RPMI7951 (cell line): ENCODE measurements around the gene SFXN1. TPM values are rescaled to one million over a fixed set of nuclear protein-coding genes. Genes with fewer than 3 reads are reported as not detected.

ENCODE experiments used
- DNase-seq: peaks from one replicate; pipeline ENCODE4 v3.0.0-alpha.2; 2012; ENCODE audit warnings: low read depth
- total RNA-seq: library from RNA; depleted of rRNA; stranded (reverse); fragments of >200 nt; shearing (Covaris generic); gene quantifications from 2 replicates; pipeline ENCODE4 v1.2.3, GENCODE V29; 2014

The SFXN1 gene
- total RNA-seq, 1 experiment from 2014 or later: 103 TPM

GRCh38 chr5:175465282-175465681 lies 13.1 kb upstream of the SFXN1 start:
- no peak for DNase-seq

GRCh38 chr5:175466700-175467318 lies 11.6 kb upstream of the SFXN1 start:
- no peak for DNase-seq

- no peak for DNase-seq
Observed at GRCh38 chr5:175467983-175468690, 10.2 kb upstream of the SFXN1 start.

- DNase-seq: no peak
Observed at GRCh38 chr5:175468892-175469291, 9.5 kb upstream of the SFXN1 start.

GRCh38 chr5:175469916-175470315 lies 8.4 kb upstream of the SFXN1 start:
- no peak for DNase-seq

- DNase-seq: no peak
Observed at GRCh38 chr5:175470781-175471180, 7.6 kb upstream of the SFXN1 start.

- no peak for DNase-seq
Observed at GRCh38 chr5:175471196-175471595, 7.2 kb upstream of the SFXN1 start.

GRCh38 chr5:175471628-175472027 lies 6.7 kb upstream of the SFXN1 start:
- DNase-seq: no peak

- DNase-seq: no peak
Observed at GRCh38 chr5:175472378-175472777, 6.0 kb upstream of the SFXN1 start.

- DNase-seq: no peak
Observed at GRCh38 chr5:175475248-175475647, 3.1 kb upstream of the SFXN1 start.

- DNase-seq: no peak
Observed at GRCh38 chr5:175477440-175477839, 920 bp upstream of the SFXN1 start.

GRCh38 chr5:175478008-175478383 lies 364 bp upstream of the SFXN1 start:
- DNase-seq: no peak

GRCh38 chr5:175479125-175479881 lies 943 bp downstream of the SFXN1 start:
- no peak for DNase-seq

GRCh38 chr5:175483337-175483736 lies 5.0 kb downstream of the SFXN1 start:
- DNase-seq: no peak

GRCh38 chr5:175484322-175484721 lies 6.0 kb downstream of the SFXN1 start:
- no peak for DNase-seq

- DNase-seq: no peak
Observed at GRCh38 chr5:175484829-175485228, 6.5 kb downstream of the SFXN1 start.

GRCh38 chr5:175485631-175486030 lies 7.3 kb downstream of the SFXN1 start:
- DNase-seq: no peak

- no peak for DNase-seq
Observed at GRCh38 chr5:175487514-175488222, 9.3 kb downstream of the SFXN1 start.

- no peak for DNase-seq
Observed at GRCh38 chr5:175489693-175490443, 11.5 kb downstream of the SFXN1 start.

GRCh38 chr5:175491223-175491622 lies 12.9 kb downstream of the SFXN1 start:
- DNase-seq: no peak

GRCh38 chr5:175493260-175493659 lies 14.9 kb downstream of the SFXN1 start:
- no peak for DNase-seq

GRCh38 chr5:175493726-175494125 lies 15.4 kb downstream of the SFXN1 start:
- no peak for DNase-seq
